ENCODE data around the gene LAMP1.

GRCh38 chr13:113273851-113274590 is 23.0 kb upstream of the LAMP1 start:
- TF ChIP-seq CTCF (conservative IDR thresholded peaks at IDR 0.05) (no peak), ZFX (IDR thresholded peaks at IDR 0.05) (no peak)

Data from C4-2B (cell line).